Astrocyte (in vitro differentiated cells and primary cell): ENCODE results near the gene GALNT2. TPM values are rescaled to one million over a fixed set of nuclear protein-coding genes. Genes with fewer than 3 reads are reported as not detected.

Experiments used
- DNase-seq: peaks from one replicate; pipeline ENCODE4 v3.0.0-alpha.2; 2010; ENCODE audit warnings: low read depth
- FAIRE-seq: peaks from 2 replicates; lab custom pipeline; 2011; peaks lifted over from hg19 to GRCh38; lab: Jason Lieb, UNC
- H2AFZ ChIP-seq: 2 replicates; pipeline ENCODE4 v1.6.0; 2012; ENCODE audit warnings: low read depth, low read length, inconsistent platforms
- H3K27ac ChIP-seq: 2 replicates; pipeline ENCODE4 v1.5.1; 2011; ENCODE audit warnings: low read depth, low read length, inconsistent platforms
- H3K27me3 ChIP-seq: 2 replicates; pipeline ENCODE4 v1.6.0; 2011; ENCODE audit warnings: low read length, inconsistent platforms; ENCODE audit not compliant: insufficient read depth
- H3K36me3 ChIP-seq: 2 replicates; pipeline ENCODE4 v1.5.1; 2011; ENCODE audit warnings: low read length, inconsistent platforms; ENCODE audit not compliant: insufficient read depth
- H3K4me1 ChIP-seq: 2 replicates; pipeline ENCODE4 v1.5.1; 2011; ENCODE audit warnings: low read length, inconsistent platforms; ENCODE audit not compliant: insufficient read depth
- H3K4me2 ChIP-seq: 2 replicates; pipeline ENCODE4 v1.6.0; 2012; ENCODE audit warnings: low read length, inconsistent platforms
- H3K4me3 ChIP-seq: 2 replicates; pipeline ENCODE4 v1.5.1; 2011; ENCODE audit warnings: low read depth, mild to moderate bottlenecking, low read length, inconsistent platforms; ENCODE audit not compliant: insufficient read depth
- H3K79me2 ChIP-seq: 2 replicates; pipeline ENCODE4 v1.6.0; 2012; ENCODE audit warnings: mild to moderate bottlenecking, low read length, inconsistent platforms; ENCODE audit not compliant: insufficient read depth
- H3K9ac ChIP-seq: 2 replicates; pipeline ENCODE4 v1.6.0; 2012; ENCODE audit warnings: mild to moderate bottlenecking, low read length, inconsistent platforms
- H3K9me3 ChIP-seq: 2 replicates; pipeline ENCODE4 v1.5.1; 2012; ENCODE audit warnings: low read depth, mild to moderate bottlenecking, low read length, inconsistent platforms; ENCODE audit not compliant: insufficient read depth
- H4K20me1 ChIP-seq: 2 replicates; pipeline ENCODE4 v1.6.0; 2012; ENCODE audit warnings: low read length, inconsistent platforms; ENCODE audit not compliant: insufficient read depth
- H3K27ac Mint-ChIP-seq: one replicate; pipeline ENCODE4 v1.8.0; 2021; ENCODE audit warnings: mild to moderate bottlenecking, mixed read lengths; ENCODE audit not compliant: unreplicated experiment
- H3K27me3 Mint-ChIP-seq: one replicate; pipeline ENCODE4 v1.8.0; 2021; ENCODE audit warnings: low read depth, mixed read lengths; ENCODE audit not compliant: unreplicated experiment
- H3K36me3 Mint-ChIP-seq: one replicate; pipeline ENCODE4 v1.8.0; 2021; ENCODE audit warnings: low read depth, mixed read lengths; ENCODE audit not compliant: unreplicated experiment
- H3K4me1 Mint-ChIP-seq: one replicate; pipeline ENCODE4 v1.8.0; 2021; ENCODE audit warnings: low read depth, mixed read lengths; ENCODE audit not compliant: unreplicated experiment
- H3K4me3 Mint-ChIP-seq: one replicate; pipeline ENCODE4 v1.8.0; 2021; ENCODE audit warnings: mild to moderate bottlenecking, moderate library complexity, mixed read lengths; ENCODE audit not compliant: unreplicated experiment
- H3K9me3 Mint-ChIP-seq: one replicate; pipeline ENCODE4 v1.8.0; 2021; ENCODE audit warnings: mild to moderate bottlenecking, mixed read lengths; ENCODE audit not compliant: unreplicated experiment
- CTCF ChIP-seq: IDR thresholded peaks from 2 replicates; pipeline ENCODE4 v1.5.1; 2011; ENCODE audit warnings: low read depth, mild to moderate bottlenecking, inconsistent platforms, low read length, moderate library complexity; ENCODE audit not compliant: insufficient read depth
- EZH2 ChIP-seq: IDR thresholded peaks from 2 replicates; pipeline ENCODE4 v1.6.1; 2012; ENCODE audit warnings: mild to moderate bottlenecking, low read length, inconsistent platforms; ENCODE audit not compliant: insufficient read depth
- total RNA-seq: library from RNA; stranded (reverse); gene quantifications from 2 replicates; pipeline ENCODE4 v1.2.1, GENCODE V29; 2021

GALNT2 gene
- total RNA-seq, 1 donor from 2014 or later = 507 TPM

- H3K4me2 ChIP-seq = peak overlapping the region; percentile 78
- peaks cover 96% of the 10 kb centered on the region for H4K20me1 ChIP-seq
- H2AFZ ChIP-seq = no peak overlapping the region
- H3K27me3 ChIP-seq = no peaks in the 10 kb centered on the region
- Mint-ChIP-seq H3K9me3 (no peaks in the 10 kb centered on the region), H3K27me3 (no peaks in the 10 kb centered on the region), H3K36me3 (peaks cover 14% of the 10 kb centered on the region), H3K27ac (peak overlapping the region; percentile 34), H3K4me3 (no peak overlapping the region), H3K4me1 (peaks cover 81% of the 10 kb centered on the region)
- H3K27ac ChIP-seq = peak overlapping the region; percentile 80
- H3K9me3 ChIP-seq = no peaks in the 10 kb centered on the region
- peaks cover 34% of the 10 kb centered on the region for H3K4me1 ChIP-seq
- peaks cover 94% of the 10 kb centered on the region for H3K79me2 ChIP-seq
- H3K9ac ChIP-seq = peak overlapping the region; percentile 70
- no peak for TF ChIP-seq EZH2
- TF ChIP-seq CTCF = no peak
- DNase-seq (no peak), FAIRE-seq (no peak)
- H3K36me3 ChIP-seq = no peaks in the 10 kb centered on the region
- H3K4me3 ChIP-seq = no peak overlapping the region
Measured at GRCh38 chr1:230139741-230140140, 72.7 kb downstream of the GALNT2 start.

GRCh38 chr1:230140221-230141020, 73.4 kb downstream of the GALNT2 start:
- Mint-ChIP-seq H3K27ac (peak overlapping the region; percentile 76), H3K4me3 (no peak overlapping the region), H3K4me1 (peaks cover 81% of the 10 kb centered on the region), H3K27me3 (no peaks in the 10 kb centered on the region), H3K36me3 (peaks cover 15% of the 10 kb centered on the region), H3K9me3 (no peaks in the 10 kb centered on the region)
- no peak for FAIRE-seq
- Histone ChIP-seq H3K4me3 (peak overlapping the region; percentile 18), H3K36me3 (no peaks in the 10 kb centered on the region), H4K20me1 (peaks cover 96% of the 10 kb centered on the region), H3K27ac (peak overlapping the region; percentile 80), H3K4me1 (peaks cover 34% of the 10 kb centered on the region), H3K4me2 (peak overlapping the region; percentile 78), H3K79me2 (peaks cover 94% of the 10 kb centered on the region), H2AFZ (no peak overlapping the region), H3K27me3 (no peaks in the 10 kb centered on the region), H3K9ac (peak overlapping the region; percentile 70), H3K9me3 (no peaks in the 10 kb centered on the region)
- peak; percentile 59 for DNase-seq
- TF ChIP-seq EZH2 (no peak), CTCF (no peak)
